ENCODE results near the gene AQP2.

Gene AQP2

DNA sequence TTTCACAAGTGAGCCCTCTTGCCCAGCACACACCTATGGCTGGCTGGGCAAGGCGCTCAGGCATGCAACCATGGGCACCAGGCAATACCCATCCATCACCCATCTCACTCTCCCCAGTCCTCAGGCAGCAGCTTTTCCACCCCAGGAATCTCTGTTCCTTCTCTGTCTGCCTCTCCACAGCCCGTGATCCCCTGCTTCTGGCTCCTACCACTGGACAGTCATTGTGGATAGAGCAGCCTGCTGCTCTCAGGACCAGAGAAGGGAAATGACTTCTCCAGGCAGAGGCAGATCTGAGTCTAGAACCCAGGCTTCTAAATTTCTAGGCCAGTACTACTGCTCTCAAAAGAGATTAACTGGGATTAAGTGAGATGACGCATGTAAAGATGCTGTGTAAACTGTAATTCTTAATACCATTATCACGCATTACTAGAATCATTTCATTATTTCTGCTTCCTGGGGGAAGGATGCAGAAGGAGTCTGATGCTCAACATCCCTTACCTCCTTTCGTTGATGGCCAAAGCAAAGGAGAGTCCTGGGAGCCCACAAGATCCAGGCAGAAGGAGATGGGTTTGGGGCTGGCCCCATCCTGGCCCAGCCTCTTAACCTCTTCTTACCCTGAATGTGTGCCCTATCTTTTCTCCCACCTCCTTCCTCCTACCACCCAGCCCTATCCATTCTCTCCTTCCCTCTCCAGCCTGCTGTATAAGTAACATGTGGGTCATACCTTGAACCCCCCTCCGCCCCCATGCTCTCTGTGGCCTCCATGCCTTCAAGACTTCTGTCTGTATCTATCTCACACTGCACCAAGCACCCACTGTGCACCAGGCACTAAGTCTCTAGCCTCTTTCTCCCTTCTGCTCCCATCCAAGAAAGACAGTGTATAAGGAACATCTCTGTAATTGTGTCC is 6.4 kb downstream of the AQP2 start:
- peak; percentile 84 for DNase-seq

DNA sequence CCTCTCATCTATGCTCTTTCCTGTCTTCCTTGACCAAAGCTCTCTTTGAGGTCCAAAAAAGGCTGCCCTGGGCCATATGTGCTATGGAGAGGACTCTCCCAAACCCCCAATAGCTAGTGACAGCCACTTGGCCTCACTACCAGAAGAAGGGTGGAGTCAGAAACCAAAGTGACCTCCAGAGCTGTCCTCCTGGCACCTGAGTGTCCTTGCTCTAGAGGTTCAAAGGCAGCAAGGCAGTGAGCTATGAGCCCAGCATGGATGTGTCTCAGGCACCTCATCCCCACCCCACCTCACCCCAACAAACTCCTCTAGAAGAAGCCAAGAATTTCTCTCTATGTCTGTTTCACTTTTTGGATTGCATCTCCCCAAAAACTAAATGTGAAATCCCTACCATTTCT is 7.0 kb downstream of the AQP2 start:
- no peak for DNase-seq

GRCh38 chr12:49959685-49960473 is 9.3 kb downstream of the AQP2 start:
- peak; percentile 54 for DNase-seq

GRCh38 chr12:49960474-49961110 is 10.1 kb downstream of the AQP2 start:
- no peak for DNase-seq

DNA sequence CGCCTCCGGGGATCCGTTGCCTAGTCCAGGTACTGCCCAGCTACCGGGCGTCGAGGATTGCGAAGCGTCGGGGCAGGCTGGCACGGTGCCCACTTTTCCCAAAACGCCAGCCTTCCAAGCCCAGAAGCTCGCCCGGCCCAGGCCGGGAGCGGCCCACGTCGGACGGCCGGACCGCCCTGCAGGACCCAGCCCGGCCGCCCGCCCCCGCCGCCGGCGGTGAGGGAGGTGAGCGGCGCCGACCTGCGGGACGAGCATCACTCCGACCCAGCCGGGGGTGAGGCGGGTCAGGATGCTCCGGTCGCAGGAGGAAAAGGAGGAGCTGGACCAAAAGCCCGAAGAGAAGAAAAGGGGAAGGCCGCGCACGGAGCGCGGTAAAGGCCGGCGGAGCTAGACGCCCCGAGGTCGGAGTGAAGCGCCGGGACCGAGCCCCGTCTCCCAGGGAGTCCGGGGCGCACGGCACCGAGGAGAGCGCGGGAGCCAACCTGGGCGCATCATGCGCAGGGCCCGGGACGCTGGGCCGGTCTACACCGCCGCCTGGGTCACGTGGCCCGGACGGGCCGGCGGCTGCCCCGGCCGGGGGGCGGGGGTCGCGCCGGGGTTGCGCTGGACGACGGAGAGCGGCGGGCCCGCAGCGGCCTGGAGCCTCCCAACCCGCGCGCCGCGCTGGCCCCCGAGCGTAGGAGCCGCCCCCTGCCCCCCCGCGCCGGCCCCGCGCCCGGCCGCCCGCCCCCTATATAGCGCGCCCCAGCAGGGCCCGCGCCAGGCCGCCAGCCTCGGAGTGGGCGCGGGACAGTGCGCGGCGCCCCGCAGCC is 10.8 kb downstream of the AQP2 start, which contains the start of gene AQP5:
AQP5 (plus strand) TSS at position 762 of the 812 bp plus-strand sequence. CDS start 146 bp downstream, outside the sequence.
- no peak for DNase-seq

GRCh38 chr12:49961993-49962764 is 11.6 kb downstream of the AQP2 start:
- no peak for DNase-seq

GRCh38 chr12:49962861-49963765 is 12.6 kb downstream of the AQP2 start:
- no peak for DNase-seq

DNA sequence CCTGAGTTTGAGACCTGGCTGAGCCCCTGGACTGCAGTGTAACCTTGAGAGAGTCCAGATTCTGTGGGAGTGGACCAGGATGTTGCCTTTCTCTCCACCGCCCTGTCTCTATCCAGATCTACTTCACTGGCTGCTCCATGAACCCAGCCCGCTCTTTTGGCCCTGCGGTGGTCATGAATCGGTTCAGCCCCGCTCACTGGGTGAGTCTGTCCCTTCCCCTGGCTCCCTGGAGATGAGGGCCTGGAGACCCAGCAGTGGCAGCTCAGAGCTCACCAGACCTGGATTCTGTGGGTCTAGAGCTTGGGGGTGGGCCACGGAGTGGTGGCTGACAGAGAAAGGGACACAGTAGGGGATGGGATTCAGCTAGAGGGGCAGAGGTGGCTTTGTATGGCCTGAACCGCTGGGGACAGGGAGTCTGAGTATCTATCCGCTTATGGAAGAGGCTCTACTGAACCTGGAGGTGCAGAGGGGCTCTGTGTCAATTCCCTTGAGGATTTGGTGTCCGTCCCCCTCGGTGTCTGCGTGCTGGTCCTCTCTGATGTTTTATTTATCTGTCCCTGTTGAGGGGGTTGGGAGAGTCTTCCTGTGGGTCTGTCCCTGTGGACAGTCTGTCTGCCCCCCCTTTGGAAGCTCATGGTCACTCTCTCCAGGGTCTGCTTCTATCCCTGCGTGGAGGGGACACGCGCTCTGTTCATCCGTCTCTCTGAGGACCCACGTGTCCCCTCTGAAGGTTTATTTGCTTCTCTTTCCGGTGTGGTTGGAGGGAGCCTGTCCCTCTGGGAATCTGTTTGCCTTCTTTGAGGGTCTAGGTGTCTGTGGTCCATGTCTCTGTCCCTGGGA is 13.7 kb downstream of the AQP2 start:
- no peak for DNase-seq

DNA sequence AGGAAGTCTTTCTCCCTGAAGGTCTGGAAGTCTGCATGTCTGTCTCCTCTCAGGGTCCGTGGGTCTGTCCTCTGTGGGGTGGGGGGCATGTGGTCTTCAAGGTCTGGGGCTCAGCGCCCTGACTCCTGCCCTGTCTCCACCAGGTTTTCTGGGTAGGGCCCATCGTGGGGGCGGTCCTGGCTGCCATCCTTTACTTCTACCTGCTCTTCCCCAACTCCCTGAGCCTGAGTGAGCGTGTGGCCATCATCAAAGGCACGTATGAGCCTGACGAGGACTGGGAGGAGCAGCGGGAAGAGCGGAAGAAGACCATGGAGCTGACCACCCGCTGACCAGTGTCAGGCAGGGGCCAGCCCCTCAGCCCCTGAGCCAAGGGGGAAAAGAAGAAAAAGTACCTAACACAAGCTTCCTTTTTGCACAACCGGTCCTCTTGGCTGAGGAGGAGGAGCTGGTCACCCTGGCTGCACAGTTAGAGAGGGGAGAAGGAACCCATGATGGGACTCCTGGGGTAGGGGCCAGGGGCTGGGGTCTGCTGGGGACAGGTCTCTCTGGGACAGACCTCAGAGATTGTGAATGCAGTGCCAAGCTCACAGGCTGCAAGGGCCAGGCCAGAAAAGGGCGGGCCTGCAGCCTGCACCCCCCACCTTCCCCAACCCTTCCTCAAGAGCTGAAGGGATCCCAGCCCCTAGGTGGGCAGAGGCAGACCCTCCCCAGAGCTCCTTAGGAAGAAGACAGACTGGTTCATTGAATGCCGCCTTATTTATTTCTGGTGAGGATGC is 14.5 kb downstream of the AQP2 start:
- DNase-seq: no peak

DNA sequence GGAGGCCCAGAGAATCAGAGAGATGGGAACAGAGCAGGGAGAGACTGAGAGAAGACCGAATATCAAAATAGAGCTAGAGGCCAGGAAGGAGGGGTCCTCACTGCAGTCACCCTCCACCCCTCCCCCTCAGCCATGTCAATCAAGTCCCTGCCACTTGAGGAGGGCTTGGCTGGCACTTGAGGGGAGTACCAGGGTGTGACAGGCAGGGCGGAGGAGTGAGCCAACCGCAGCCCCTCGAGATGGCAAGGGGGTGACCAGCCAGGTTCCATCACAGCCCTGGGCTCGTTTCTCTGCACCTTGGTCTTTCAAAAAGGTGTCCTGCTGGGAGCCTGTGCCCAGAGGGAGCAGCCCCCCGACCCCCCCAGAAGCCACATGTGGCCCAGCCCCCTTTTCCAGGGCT is 15.3 kb downstream of the AQP2 start:
- no peak for DNase-seq

- no peak for DNase-seq
Observed at GRCh38 chr12:49966511-49967041, 16.0 kb downstream of the AQP2 start.

DNA sequence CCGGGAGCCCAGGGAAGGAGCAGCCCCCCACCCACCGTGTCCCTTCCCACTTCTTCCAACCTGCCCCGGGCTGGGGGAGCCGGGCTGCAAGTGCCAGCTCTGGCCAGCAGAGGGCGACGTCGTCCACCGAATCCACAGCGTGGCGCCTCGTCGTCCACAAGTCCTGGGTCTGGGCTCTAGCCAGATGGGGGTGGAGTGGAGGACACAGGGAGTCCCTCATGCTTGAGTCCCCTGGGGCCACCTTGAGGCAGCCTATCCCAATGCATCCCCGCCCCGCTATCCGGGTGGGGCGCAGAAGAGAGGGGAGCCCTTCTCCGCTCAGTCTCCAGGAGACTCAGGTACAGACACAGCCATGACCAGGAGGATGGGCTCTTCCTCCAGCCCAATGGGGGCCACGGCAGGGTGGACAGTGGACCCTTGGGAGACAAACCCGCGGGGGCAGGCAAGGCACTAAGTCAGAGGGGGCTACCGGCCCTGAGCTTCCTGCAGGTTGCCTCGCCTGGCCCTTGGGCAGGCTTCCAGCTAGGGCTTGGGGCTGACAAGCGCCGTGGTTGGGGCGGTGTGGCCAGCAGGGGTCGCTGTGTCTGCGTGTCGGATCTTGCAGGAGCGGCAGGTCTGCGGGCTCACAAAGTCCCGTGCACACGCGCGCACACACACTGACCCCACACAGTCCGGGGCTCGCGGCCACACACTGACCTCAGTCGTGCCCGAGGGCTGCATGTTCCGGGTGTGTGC is 16.7 kb downstream of the AQP2 start:
- DNase-seq: peak; percentile 97

DNA sequence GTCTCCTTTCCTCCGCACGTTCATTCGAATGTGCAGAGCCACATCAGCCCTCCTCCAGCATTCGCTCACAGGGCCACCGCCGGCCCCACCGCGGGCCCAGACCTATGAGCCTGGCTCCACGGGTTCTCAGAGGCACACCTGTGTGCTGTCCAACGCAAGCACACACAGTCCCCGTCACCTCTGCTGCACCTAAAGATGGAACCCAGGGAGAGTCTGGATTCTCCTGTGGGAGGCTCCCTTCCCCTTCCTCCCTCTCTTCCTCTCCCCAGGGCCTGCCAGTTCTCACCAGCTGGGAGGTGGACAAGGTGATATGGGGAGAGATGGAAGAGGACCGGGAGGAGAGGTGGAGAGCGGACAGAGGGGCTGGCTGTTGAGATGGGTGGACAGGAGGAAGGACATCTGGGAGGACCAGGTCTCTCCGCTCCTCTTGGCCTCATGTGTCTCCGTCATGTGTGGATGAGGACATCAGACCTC is 17.3 kb downstream of the AQP2 start:
- no peak for DNase-seq

DNA sequence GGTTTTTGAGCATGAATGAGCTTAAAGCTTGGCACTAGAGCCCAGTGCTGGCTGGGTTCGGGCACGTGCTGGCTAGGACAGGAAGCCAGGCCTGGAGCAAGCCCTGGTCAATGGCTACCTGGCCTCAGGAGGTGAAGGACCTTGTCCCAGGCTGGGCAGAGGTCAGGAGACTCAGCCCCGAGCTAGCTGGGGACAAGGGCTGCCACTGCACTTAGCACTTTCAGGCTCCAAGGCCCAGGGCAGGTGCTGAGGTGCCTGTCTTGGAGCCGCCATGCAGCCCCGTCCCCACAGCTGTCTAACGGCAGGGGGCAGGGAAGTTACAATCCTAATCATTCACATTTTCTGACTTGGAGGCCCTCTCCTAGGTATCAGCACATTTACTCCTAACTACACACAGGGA is 17.9 kb downstream of the AQP2 start:
- no peak for DNase-seq

- DNase-seq: no peak
Observed at GRCh38 chr12:49969027-49969426, 18.5 kb downstream of the AQP2 start.

DNA sequence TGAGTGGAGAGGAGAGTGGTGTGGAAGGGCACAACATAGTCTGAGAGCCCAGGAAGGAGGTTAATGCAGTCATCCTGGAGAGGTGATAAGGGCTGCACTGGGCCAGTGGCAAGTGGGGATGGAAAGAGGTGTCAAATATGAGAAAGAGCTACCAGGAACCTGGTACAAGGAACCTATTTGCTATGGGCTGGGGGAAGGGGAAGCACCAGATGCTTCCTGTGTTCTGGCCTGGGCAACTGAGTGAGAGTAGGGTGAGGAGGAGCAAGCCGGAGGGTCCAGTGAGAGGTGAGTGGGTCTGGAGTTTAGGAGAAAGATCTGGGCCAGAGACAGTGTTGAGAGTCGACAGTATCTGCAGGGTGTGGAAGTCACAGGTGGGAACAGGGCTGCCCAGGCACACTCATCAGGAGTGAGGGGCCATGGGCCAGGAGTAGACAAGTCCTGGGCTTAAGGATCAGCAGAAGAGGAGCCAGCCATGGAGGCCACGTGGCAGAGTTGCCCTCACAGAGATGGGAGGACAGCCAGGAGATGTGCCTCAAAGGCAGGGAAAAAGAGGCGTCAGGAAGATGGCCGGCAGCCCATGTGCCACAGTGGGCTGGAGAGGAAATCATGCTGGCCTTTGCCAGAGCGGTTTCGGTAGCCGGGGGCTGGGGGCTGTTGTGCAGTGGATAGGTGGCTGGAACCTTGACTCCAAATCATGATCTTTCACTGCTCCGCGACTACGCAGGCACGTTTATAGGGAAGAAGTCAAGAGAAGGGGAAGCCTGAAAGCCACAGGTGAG is 19.3 kb downstream of the AQP2 start:
- DNase-seq: no peak

- DNase-seq: no peak
Observed at GRCh38 chr12:49970658-49971057, 20.1 kb downstream of the AQP2 start.
